ENCODE data around the gene AP2B1.

- TF ChIP-seq CTCF (IDR thresholded peaks at IDR 0.05) (no peak), POLR2AphosphoS5 (IDR thresholded peaks at IDR 0.05) (no peak)
Measured at GRCh38 chr17:35765756-35766488, 178.8 kb downstream of the AP2B1 start.
